SK-N-MC (cell line): Measurements from ENCODE around the gene CD38.

ENCODE experiments used
- EZH2 ChIP-seq: fragments of 200-600 bp; sonication (generic); IDR thresholded peaks from one replicate; pipeline ENCODE4 v1.6.1; 2017; ENCODE audit warnings: antibody characterized with exemption
- POLR2AphosphoS5 ChIP-seq: IDR thresholded peaks from 2 replicates; pipeline ENCODE4 v1.6.1; 2012; ENCODE audit warnings: mild to moderate bottlenecking, low read depth, low read length, borderline replicate concordance

DNA sequence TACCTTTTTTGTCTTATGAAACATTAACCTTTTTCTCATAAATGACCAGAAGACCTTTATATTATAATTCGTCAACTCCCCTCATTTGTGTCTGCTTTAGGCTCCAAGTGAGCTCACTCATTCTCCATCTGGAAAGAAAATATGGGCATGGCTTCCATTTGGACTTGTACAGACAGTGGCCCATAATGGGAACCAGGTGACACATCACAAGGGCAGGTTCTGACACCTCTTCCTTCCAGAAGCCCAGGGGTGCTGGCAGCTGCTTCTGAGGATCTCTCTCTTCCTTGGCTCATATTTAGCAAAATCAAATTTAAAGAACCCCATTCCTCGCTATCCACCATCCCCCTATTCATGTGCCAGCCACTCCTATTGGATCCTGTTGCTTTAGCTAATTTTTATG lies 69.6 kb downstream of the CD38 start:
- TF ChIP-seq EZH2 (no peak), POLR2AphosphoS5 (no peak)
